WTC11 (cell line): ENCODE results near the gene DIRAS2. TPM values are rescaled to one million over a fixed set of nuclear protein-coding genes. Genes with fewer than 3 reads are reported as not detected.

Experiments
- ATAC-seq: fragments of 200-7000 bp; cut with Tn5 transposase; 2 replicates; pipeline ENCODE4 v1.10.0; 2021; ENCODE audit warnings: mild to moderate bottlenecking, moderate library complexity
- CTCF ChIA-PET: fragments of 300-600 bp; sonication (Branson Sonifier 250); formaldehyde crosslinking; loops from one replicate; lab custom pipeline; 2021; ENCODE audit warnings: antibody characterized with exemption; lab: Charles Lee
- POLR2A ChIA-PET: fragments of 350-600 bp; sonication (Branson Sonifier 250); formaldehyde crosslinking; loops from one replicate; lab custom pipeline; 2021; ENCODE audit warnings: antibody characterized with exemption; lab: Charles Lee
- DNase-seq: peaks from one replicate; pipeline ENCODE4 v3.0.0; 2021; ENCODE audit warnings: low spot score
- H3K27ac Mint-ChIP-seq: 2 replicates; pipeline ENCODE4 v1.8.0; 2021; ENCODE audit warnings: mixed read lengths
- H3K27me3 Mint-ChIP-seq: 2 replicates; pipeline ENCODE4 v1.8.0; 2021; ENCODE audit warnings: low read depth, mild to moderate bottlenecking, moderate library complexity, mixed read lengths
- H3K36me3 Mint-ChIP-seq: 2 replicates; pipeline ENCODE4 v1.8.0; 2021; ENCODE audit warnings: mixed read lengths
- H3K4me1 Mint-ChIP-seq: 2 replicates; pipeline ENCODE4 v1.8.0; 2022; ENCODE audit warnings: mixed read lengths
- H3K4me3 Mint-ChIP-seq: 2 replicates; pipeline ENCODE4 v1.8.0; 2021; ENCODE audit warnings: mild to moderate bottlenecking, moderate library complexity, mixed read lengths
- H3K9me3 Mint-ChIP-seq: 2 replicates; pipeline ENCODE4 v1.8.0; 2021; ENCODE audit warnings: mixed read lengths
- ARID4B ChIP-seq: sonication (generic); formaldehyde crosslinking; IDR thresholded peaks from 2 replicates; pipeline ENCODE4 v1.8.0; 2023; ENCODE audit warnings: missing genetic modification reagents, mild to moderate bottlenecking, borderline replicate concordance
- ATF6 ChIP-seq: sonication (generic); formaldehyde crosslinking; IDR thresholded peaks from 2 replicates; pipeline ENCODE4 v1.8.1; 2023; ENCODE audit warnings: mild to moderate bottlenecking, missing genetic modification reagents
- CTCF ChIP-seq: fragments of 200-600 bp; IDR thresholded peaks from 2 replicates; pipeline ENCODE4 v1.8.0; 2022; ENCODE audit warnings: antibody characterized with exemption
- FOXJ3 ChIP-seq: sonication (generic); formaldehyde crosslinking; IDR thresholded peaks from 2 replicates; pipeline ENCODE4 v1.9.0; 2021; ENCODE audit warnings: missing genetic modification reagents, mild to moderate bottlenecking, borderline replicate concordance
- JAZF1 ChIP-seq: fragments of 250-450 bp; sonication (Bioruptor Pico); IDR thresholded peaks from 2 replicates; pipeline ENCODE4 v1.9.0; 2021; ENCODE audit warnings: moderate library complexity, mild to moderate bottlenecking, inconsistent platforms
- SMAD3 ChIP-seq: sonication (generic); formaldehyde crosslinking; IDR thresholded peaks from 2 replicates; pipeline ENCODE4 v1.8.0; 2022; ENCODE audit warnings: missing genetic modification reagents, mild to moderate bottlenecking, borderline replicate concordance
- SMAD4 ChIP-seq: sonication (generic); formaldehyde crosslinking; IDR thresholded peaks from 2 replicates; pipeline ENCODE4 v1.8.0; 2022; ENCODE audit warnings: mild to moderate bottlenecking, missing genetic modification reagents
- ZBTB43 ChIP-seq: sonication (generic); formaldehyde crosslinking; IDR thresholded peaks from 2 replicates; pipeline ENCODE4 v1.8.1; 2023; ENCODE audit warnings: mild to moderate bottlenecking, missing genetic modification reagents
- ZNF219 ChIP-seq: sonication (generic); formaldehyde crosslinking; IDR thresholded peaks from 2 replicates; pipeline ENCODE4 v1.8.0; 2023; ENCODE audit warnings: missing genetic modification reagents, mild to moderate bottlenecking, borderline replicate concordance
- total RNA-seq: library from RNA; stranded (reverse); gene quantifications from 3 replicates; pipeline ENCODE4 v1.2.3, GENCODE V29; 2021
- TF ChIP-seq, protein P1 (sequence below): fragments of 250-450 bp; sonication (Bioruptor Pico); IDR thresholded peaks from 2 replicates; pipeline ENCODE4 v1.8.0; 2021; ENCODE audit warnings: mild to moderate bottlenecking

The DIRAS2 gene
- total RNA-seq, 1 experiment from 2014 or later, result 0.35 TPM

DNA sequence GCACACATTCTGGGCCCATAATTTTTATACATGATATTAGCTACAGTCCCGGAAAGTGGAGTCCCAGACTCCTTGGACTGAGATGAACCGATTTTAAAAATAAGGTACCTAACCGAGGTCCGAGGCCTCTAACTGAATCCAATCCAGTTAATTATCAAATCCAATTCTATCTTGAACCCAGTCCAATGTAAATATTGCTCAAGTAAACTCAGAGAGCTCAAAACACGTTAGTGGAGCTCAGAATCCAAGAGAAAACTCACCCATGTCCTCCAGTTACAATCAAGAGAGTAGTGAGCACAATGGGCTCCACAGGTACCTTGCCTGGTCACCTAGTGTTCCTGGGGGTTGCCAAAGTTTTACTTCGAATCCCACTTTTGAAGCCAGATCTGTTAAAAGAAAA is 37.9 kb upstream of the DIRAS2 start:
- no peaks in the 10 kb centered on the region for H3K36me3 Mint-ChIP-seq
- POLR2A ChIA-PET, result no interaction called here
- no peak for ATAC-seq

GRCh38 chr9:90665072-90665471 is 22.4 kb upstream of the DIRAS2 start:
- H3K9me3 Mint-ChIP-seq, result no peaks in the 10 kb centered on the region
- ATAC-seq (peak; percentile 93), DNase-seq (peak; percentile 69)
- POLR2A ChIA-PET, result interaction anchor here (1.5 kb wide), 1 partner anchor 364 kb away, joined by 3 read pairs; no protein-coding TSS in a partner anchor
- TF ChIP-seq ZNF219 (CRISPR knock-in tag) (no peak), CTCF (0 out of 2 replicates have a peak, but pooled peaks have one; percentile 25), SMAD4 (CRISPR knock-in tag) (no peak)
- H3K27me3 Mint-ChIP-seq, result no peaks in the 10 kb centered on the region
- no peaks in the 10 kb centered on the region for H3K36me3 Mint-ChIP-seq
- no peak overlapping the region for H3K4me3 Mint-ChIP-seq
- H3K4me1 Mint-ChIP-seq, result no peaks in the 10 kb centered on the region
- CTCF ChIA-PET, result interaction anchor here (0.7 kb wide), 1 partner anchor 346 kb away, joined by 3 read pairs; no protein-coding TSS in a partner anchor
- H3K27ac Mint-ChIP-seq, result no peak overlapping the region

More for the DNA sequence above, 37.9 kb upstream of the DIRAS2 start:
- DNase-seq, result no peak
- Mint-ChIP-seq H3K27me3 (no peaks in the 10 kb centered on the region; the same call in 1 of the 2 replicates), H3K9me3 (0 out of 2 replicates have a peak, but pooled peaks cover 6% of the 10 kb centered on the region), H3K4me1 (peaks cover 10% of the 10 kb centered on the region; the same call in 1 of the 2 replicates), H3K27ac (no peak overlapping the region), H3K4me3 (no peak overlapping the region)
- TF ChIP-seq, protein P1, sequence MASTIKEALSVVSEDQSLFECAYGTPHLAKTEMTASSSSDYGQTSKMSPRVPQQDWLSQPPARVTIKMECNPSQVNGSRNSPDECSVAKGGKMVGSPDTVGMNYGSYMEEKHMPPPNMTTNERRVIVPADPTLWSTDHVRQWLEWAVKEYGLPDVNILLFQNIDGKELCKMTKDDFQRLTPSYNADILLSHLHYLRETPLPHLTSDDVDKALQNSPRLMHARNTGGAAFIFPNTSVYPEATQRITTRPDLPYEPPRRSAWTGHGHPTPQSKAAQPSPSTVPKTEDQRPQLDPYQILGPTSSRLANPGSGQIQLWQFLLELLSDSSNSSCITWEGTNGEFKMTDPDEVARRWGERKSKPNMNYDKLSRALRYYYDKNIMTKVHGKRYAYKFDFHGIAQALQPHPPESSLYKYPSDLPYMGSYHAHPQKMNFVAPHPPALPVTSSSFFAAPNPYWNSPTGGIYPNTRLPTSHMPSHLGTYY (CRISPR knock-in tag), result no peak
- TF ChIP-seq ARID4B (CRISPR knock-in tag) (no peak), SMAD3 (CRISPR knock-in tag) (no peak), ATF6 (CRISPR knock-in tag) (no peak), ZBTB43 (no peak), FOXJ3 (CRISPR knock-in tag) (no peak), JAZF1 (CRISPR knock-in tag) (no peak), SMAD4 (CRISPR knock-in tag) (no peak)
- CTCF ChIA-PET, result no interaction called here
